ENCODE measurements around the gene PRSS23.
"Not testable (repeated sequence)": the region's sequence is repeated elsewhere in the genome, so short reads cannot be mapped to it uniquely, and the experiment has no call there.

PRSS23 gene

DNA sequence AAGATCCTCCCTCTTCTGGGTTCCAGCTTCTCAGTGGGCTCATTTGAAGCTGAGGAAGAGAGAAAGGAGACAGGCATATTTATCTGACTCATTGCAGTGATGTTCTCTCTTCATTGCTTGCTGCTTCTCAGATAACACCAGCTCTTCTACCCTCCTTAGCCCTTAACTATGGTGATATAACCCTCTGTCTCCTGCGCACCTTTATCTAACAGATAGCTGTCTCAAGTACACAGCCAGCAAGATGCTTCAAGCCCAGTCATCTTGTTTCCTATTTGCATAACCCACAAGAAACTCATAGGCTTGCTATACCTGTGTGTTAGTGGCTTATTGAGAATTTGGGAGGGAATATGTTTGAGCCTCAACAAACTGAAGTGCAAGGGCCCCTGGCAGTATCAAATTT lies 12.6 kb downstream of the PRSS23 start:
- no peak for DNase-seq (ENCODE audit: low read depth in 2 of 2)

DNA sequence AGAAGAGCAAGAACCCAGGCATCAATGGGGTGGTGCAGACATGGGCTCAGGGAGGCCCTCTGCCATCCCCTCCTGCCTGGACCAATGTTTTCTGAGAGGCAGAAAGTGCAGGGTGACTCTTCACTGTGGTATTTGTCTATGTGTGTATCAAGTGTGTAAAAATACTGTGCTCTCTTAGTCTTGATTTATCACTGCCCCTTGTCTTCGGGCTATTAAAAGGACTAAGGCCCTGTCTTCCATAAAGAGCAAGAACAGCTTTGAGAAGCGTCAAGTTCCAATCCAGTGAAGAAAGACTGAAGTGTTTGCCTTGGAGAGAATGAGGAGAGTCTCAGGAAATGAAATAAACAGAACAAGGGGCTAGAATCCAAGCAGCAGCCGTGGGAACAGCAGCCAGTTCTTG lies 14.4 kb downstream of the PRSS23 start:
- no peak for DNase-seq (ENCODE audit: low read depth in 2 of 2)

DNA sequence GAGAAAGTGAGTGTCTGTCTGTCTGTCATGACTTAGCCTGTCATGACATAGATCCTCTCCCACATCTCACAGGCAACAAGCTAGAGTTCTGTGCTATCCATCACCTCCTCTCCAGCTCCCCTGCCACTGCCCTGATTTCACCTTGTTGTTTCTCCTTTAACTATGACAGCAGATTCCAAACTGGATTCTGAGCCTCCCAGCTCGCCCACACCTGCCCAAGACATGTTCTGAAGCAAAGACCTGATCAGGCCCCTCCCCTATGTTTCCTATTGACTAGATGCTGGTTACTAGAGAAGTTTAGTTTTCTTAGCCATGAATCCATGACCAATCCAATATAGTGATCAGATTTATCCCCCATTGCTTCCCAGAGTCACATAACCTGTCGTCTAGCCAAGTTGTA lies 15.4 kb downstream of the PRSS23 start:
- DNase-seq (ENCODE audit: low read depth in 2 of 2): no peak

- no peak for DNase-seq (ENCODE audit: low read depth in 2 of 2)
Observed at GRCh38 chr11:86816251-86816726, 15.9 kb downstream of the PRSS23 start.

- no peak for DNase-seq (ENCODE audit: low read depth in 2 of 2)
Observed at GRCh38 chr11:86818462-86819192, 18.3 kb downstream of the PRSS23 start.

GRCh38 chr11:86824139-86824538 lies 23.8 kb downstream of the PRSS23 start:
- not testable (repeated sequence) for DNase-seq (ENCODE audit: low read depth in 2 of 2)

DNA sequence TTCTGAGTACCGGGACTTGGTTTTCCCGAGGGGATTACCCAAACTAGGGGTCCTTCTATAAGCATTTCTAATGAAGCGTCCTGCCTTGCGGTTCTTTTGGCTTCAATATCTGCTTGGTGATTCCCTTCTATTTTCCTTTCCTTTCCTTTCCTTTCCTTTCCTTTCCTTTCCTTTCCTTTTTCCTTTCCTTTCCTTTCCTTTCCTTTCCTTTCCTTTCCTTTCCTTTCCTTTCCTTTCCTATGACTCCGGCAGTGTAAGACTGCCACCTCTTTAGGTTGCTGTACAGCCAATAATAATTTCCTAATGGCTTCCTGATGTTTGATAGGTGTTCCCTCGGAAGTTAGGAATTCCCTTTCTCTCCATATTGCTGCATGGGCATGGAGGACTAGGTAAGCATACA lies 34.0 kb downstream of the PRSS23 start:
- DNase-seq (ENCODE audit: low read depth in 2 of 2): not testable (repeated sequence)

- DNase-seq (ENCODE audit: low read depth in 2 of 2): not testable (repeated sequence)
Observed at GRCh38 chr11:86844762-86845508, 44.6 kb downstream of the PRSS23 start.

- no peak for DNase-seq (ENCODE audit: low read depth in 2 of 2)
Observed at GRCh38 chr11:86848132-86848531, 47.8 kb downstream of the PRSS23 start.

DNA sequence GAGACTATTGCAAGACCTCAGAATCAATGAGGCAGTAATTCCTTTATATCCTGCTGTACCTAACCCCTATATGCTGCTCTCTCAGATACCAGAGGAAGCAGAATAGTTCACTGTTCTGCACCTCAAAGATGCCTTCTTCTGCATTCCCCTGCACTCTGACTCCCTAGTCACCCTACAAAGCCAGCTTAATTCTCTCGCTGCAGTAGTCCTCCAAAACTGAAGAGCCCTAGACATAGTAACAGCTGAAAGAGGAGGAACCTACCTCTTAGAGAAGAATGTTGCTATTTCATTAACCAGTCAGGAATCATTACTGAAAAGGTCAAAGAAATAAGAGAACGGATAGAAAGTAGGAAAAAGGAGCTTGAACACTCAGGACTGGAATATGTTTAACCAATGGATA lies 49.3 kb downstream of the PRSS23 start:
- no peak for DNase-seq (ENCODE audit: low read depth in 2 of 2)
